Heart right ventricle (tissue), 16 donors: ENCODE results near the gene INPP5A. TPM values are rescaled to one million over a fixed set of nuclear protein-coding genes. Genes with fewer than 3 reads are reported as not detected.

Experiments used
- ATAC-seq, 8 donors: fragments of 200-7000 bp; cut with Tn5 transposase; one replicate each; pipeline ENCODE4 v1.9.1; 2020; ENCODE audit warnings: mild to moderate bottlenecking in 8 of 8, moderate library complexity in 8 of 8, moderate number of reproducible peaks in 1 of 8
- DNase-seq, 2 donors: peaks; one replicate each; pipeline ENCODE4 v3.0.0-alpha.2; 2020
- H3K27ac ChIP-seq, 10 donors: fragments of 200-600 bp; sonication (generic) in 2 of 10; one replicate each; pipeline versions ENCODE4 v1.5.0 to v1.8.0; 2020 to 2022; ENCODE audit warnings: mild to moderate bottlenecking in 3 of 10
- H3K27me3 ChIP-seq, 7 donors: fragments of 200-600 bp; one replicate each; pipeline ENCODE4 v1.8.0; 2021 to 2022; ENCODE audit warnings: mild to moderate bottlenecking in 2 of 7
- H3K36me3 ChIP-seq, 9 donors: fragments of 200-600 bp; sonication (generic) in 1 of 9; one replicate each; pipeline versions ENCODE4 v1.5.0 to v1.8.0; 2020 to 2022; ENCODE audit warnings: mild to moderate bottlenecking in 2 of 9
- H3K4me1 ChIP-seq, 9 donors: fragments of 200-600 bp; sonication (generic) in 1 of 9; one replicate each; pipeline versions ENCODE4 v1.5.0 to v1.8.0; 2020 to 2022; ENCODE audit warnings: mild to moderate bottlenecking in 4 of 9
- H3K4me3 ChIP-seq, 10 donors: fragments of 200-600 bp; sonication (generic) in 2 of 10; one replicate each; pipeline versions ENCODE4 v1.5.0 to v1.8.0; 2020 to 2022; ENCODE audit warnings: mild to moderate bottlenecking in 7 of 10, moderate library complexity in 2 of 10
- H3K9me3 ChIP-seq, 11 donors: fragments of 200-600 bp in 10 of 11; sonication (generic) in 2 of 11; one replicate each; pipeline versions ENCODE4 v1.5.0 to v1.8.0; 2013 to 2022; ENCODE audit warnings: mild to moderate bottlenecking in 2 of 11, control low read depth in 1 of 11, moderate library complexity in 1 of 11
- WGBS, 2 donors: extraction: QIAGEN DNeasy Blood & Tissue Kit; methylation state at CpG; one replicate each; pipeline ENCODE4 v1.1.7; 2013; ENCODE audit warnings: inconsistent platforms in 1 of 2; 5-methylcytosine and 5-hydroxymethylcytosine counted together
- intact Hi-C, 10 donors: fragments of 100-400 bp; cut with DNase I; formaldehyde crosslinking; loops; one replicate each; pipeline versions ENCODE4 v1.11.1 to v1.14.2; 2022
- polyA plus RNA-seq, 2 donors: library from polyadenylated mRNA; stranded (reverse); fragments of 200-250 nt; gene quantifications; one replicate each; pipeline ENCODE4 v1.2.3, GENCODE V29; 2013
- total RNA-seq, 10 donors: library from RNA; stranded (reverse); fragmentation: NEBNext Ultra II Directional in 3 of 10; extraction: Animal tissue kit (Norgen Biotek cat#: 25700) in 3 of 10; gene quantifications; one replicate each; pipeline versions ENCODE4 v1.2.1 to v1.2.4, GENCODE V29; 2021 to 2023
- TF ChIP-seq, protein P1 (sequence below), 9 donors: fragments of 200-600 bp; sonication (generic) in 2 of 9; IDR thresholded peaks; one replicate each; pipeline versions ENCODE4 v1.5.0 to v1.8.0; 2021 to 2022; ENCODE audit warnings: antibody characterized with exemption in 9 of 9, mild to moderate bottlenecking in 5 of 9, moderate library complexity in 1 of 9
- donor health status: Arrhythmogenic right ventricular cardiomyopathy.
- donor health status: ischemic (EF 13 %, LVEDD 7.1; RV severe dilation, severe dysfunction).
- donor health status: healthy with polysubstance abuse.
- donor health status: DM: no; HTN: yes; CAD: no.
- donor health status: DM: no; HTN: no; CAD: no.
- donor health status: ischemic (EF 25% LVEDD 6.9; RV normal size, moderate dysfunction).
- donor health status: ischemic (EF 25% LVEDD 5.7; RV mildly dilated, moderate dysfunction).
- donor health status: healthy.
- donor health status: DM: yes; HTN: yes; CAD: no.
- donor health status: Ischemic cardiomyopathy.
- donor health status: ischemic (EF 35%, LVEDD 5.7; RV mildly dilated, moderate dysfunction).
- donor health status: nonischemic (EF 11% LVEDD 7.7; RV severe dilation, severe dysfunction).
- donor health status: DM: yes; HTN: yes; CAD: no.
- donor health status: PGD.
- donor health status: ischemic (EF 29% LVEDD 5.4; RV normal size, mild dysfunction).
- donor health status: nonischemic (EF 23%, LVEDD 6.1; RV moderate dilation, normal function).

Gene INPP5A
- total and polyA plus RNA-seq, 12 donors: 30.4 to 122 (median 106) TPM

DNA sequence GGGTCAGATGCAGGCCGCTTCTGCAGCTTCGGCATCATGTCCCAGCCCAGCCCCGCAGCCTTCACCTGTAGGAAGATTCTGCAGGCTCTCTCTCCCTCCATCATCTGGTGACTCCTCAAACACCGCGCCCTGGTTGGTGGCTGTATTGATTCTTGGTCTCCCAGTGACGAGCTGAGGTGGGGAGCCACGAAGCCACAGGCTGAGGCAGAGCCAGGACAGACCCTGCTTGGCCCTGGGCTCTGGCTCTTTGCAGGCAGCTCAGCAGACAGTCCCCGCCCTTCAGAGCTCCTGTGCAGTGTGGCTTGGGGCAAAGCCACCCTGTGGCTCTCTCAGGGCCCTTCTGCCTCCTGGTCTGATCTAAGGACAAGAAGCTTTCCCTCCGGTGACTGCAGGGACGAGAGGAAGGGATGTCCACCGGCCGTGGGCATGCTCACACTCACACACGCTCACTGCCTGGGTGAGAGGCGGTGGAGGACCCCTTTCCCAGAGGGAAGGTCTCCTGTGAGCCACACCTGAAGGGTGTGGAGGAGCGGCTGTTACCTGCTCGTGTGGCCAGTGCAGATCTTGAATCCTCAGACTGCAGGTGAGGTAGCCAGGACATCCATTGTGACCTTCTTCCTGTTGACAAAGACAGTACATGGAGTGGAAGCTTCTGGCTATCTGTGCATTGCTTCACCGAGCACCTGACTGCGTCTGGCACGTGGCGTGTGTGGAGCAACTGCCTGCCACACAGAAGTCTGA lies 79.6 kb downstream of the INPP5A start:
- peaks cover 0 to 18% (median 0%) of the 10 kb centered on the region in 9 donors for H3K36me3 ChIP-seq
- no peak overlapping the region for H3K4me3 ChIP-seq
- WGBS, 2 donors: 90 to 91% methylated on average over 20 of the region's 20 CpGs
- no peaks in the 10 kb centered on the region for H3K27me3 ChIP-seq
- TF ChIP-seq, protein P1, sequence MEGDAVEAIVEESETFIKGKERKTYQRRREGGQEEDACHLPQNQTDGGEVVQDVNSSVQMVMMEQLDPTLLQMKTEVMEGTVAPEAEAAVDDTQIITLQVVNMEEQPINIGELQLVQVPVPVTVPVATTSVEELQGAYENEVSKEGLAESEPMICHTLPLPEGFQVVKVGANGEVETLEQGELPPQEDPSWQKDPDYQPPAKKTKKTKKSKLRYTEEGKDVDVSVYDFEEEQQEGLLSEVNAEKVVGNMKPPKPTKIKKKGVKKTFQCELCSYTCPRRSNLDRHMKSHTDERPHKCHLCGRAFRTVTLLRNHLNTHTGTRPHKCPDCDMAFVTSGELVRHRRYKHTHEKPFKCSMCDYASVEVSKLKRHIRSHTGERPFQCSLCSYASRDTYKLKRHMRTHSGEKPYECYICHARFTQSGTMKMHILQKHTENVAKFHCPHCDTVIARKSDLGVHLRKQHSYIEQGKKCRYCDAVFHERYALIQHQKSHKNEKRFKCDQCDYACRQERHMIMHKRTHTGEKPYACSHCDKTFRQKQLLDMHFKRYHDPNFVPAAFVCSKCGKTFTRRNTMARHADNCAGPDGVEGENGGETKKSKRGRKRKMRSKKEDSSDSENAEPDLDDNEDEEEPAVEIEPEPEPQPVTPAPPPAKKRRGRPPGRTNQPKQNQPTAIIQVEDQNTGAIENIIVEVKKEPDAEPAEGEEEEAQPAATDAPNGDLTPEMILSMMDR (IDR thresholded peaks at IDR 0.05): no peak
- DNase-seq: no peak
- H3K4me1 ChIP-seq: peaks cover 0 to 26% (median 11%) of the 10 kb centered on the region in 9 donors
- H3K27ac ChIP-seq: no peak overlapping the region
- intact Hi-C loops: no loop called here
- H3K9me3 ChIP-seq: peaks cover 0 to 34% (median 12%) of the 10 kb centered on the region in 11 donors
- peak in 2 of 8 donors; percentile 7 to 25 for ATAC-seq

DNA sequence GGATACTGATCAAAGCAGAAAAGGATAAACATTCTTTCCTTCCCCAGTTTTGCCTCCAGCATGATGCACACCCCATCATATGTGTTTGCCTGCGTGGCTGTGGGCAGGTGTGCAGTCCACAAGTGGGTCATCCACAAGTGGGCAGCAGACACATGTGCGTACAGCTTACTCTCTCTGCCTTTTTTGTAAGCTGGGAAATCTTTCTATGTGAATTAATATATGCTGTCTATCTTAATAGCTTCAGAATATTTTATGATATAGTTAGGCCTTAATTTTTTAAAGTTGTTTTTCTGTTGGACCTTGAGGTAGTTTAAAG lies 80.1 kb downstream of the INPP5A start:
- ATAC-seq (peak in 2 of 8 donors; percentile 19 to 22), DNase-seq (no peak)
- no peaks in the 10 kb centered on the region for H3K27me3 ChIP-seq
- H3K36me3 ChIP-seq: peaks cover 0 to 18% (median 0%) of the 10 kb centered on the region in 9 donors
- peaks cover 0 to 21% (median 9%) of the 10 kb centered on the region in 9 donors for H3K4me1 ChIP-seq
- H3K4me3 ChIP-seq: no peak overlapping the region
- H3K9me3 ChIP-seq: peaks cover 0 to 34% (median 12%) of the 10 kb centered on the region in 11 donors
- TF ChIP-seq, protein P1 (IDR thresholded peaks at IDR 0.05): no peak
- intact Hi-C loops: no loop called here
- H3K27ac ChIP-seq: no peak overlapping the region
- 93 to 94% methylated on average over 2 of the region's 2 CpGs for WGBS, 2 donors

DNA sequence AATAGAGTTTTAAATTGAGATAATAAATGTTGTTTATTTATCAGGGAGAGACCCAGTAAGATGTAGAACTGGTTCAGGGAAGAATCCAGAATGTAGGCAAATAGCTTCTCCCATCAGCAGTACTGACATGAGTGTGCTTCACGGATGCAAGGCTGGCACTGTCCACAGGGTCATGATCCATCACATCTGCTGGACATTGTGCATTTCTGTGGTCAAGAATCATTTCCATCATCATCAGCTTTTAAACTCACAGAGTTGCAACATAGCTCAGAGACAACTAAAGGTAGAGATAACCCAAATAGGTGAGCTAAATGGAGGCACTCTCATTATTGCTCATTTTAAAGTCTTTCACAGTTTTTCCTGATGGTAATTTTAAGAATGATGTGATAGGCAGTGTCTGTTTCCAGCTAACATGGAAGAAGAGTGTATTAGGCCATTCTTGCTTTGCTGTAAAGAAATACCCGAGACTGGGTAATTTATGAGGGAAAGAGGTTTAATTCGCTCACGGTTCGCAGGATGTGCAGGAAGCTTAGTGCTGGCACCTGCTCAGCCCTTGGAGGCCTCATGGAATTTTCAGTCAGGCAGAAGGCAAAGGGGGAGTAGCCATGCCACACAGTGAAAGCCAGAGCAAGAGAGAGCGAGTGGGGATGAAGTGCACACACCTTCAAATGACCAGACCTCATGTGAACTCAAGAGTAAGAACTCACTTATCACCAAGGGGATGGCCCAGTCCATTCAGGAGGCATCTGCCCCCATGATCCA lies 80.8 kb downstream of the INPP5A start:
- DNase-seq (no peak), ATAC-seq (peak in 3 of 8 donors; percentile 39 to 48 (median 45))
- Histone ChIP-seq H3K9me3 (peaks cover 0 to 34% (median 12%) of the 10 kb centered on the region in 11 donors), H3K36me3 (peaks cover 0 to 18% (median 0%) of the 10 kb centered on the region in 9 donors), H3K27ac (no peak overlapping the region), H3K4me1 (peaks cover 0 to 21% (median 9%) of the 10 kb centered on the region in 9 donors), H3K4me3 (no peak overlapping the region), H3K27me3 (no peaks in the 10 kb centered on the region)
- TF ChIP-seq, protein P1 (IDR thresholded peaks at IDR 0.05): no peak
- 66 to 74% methylated on average over 6 of the region's 6 CpGs for WGBS, 2 donors
- intact Hi-C loops: no loop called here

DNA sequence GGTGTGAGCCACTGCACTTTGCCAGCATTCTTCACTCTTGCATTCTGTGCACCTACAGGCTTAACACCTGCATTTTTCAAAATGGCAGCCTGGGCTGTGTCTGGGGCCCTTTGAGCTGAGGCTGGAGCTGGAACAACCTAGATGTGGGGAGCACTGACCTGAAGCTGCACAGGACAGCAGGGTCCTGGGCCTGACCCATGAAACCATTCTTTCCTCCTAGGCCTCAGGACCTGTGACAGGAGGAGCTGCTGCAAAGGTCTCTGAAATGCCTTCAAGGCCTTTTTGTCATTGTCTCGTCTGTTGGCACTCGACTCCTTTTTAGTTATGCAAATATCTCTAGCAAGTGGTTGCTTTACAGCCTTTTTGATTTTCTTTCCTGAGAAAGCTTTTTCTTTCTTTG lies 82.3 kb downstream of the INPP5A start:
- Histone ChIP-seq H3K27ac (no peak overlapping the region), H3K9me3 (peaks cover 0 to 34% (median 12%) of the 10 kb centered on the region in 11 donors), H3K27me3 (no peaks in the 10 kb centered on the region), H3K4me1 (peaks cover 0 to 25% (median 13%) of the 10 kb centered on the region in 9 donors), H3K36me3 (peaks cover 0 to 8% (median 0%) of the 10 kb centered on the region in 9 donors), H3K4me3 (no peak overlapping the region)
- intact Hi-C loops: loop anchor here in 1 of 10 donors (10.0 kb wide), 1 partner anchor 75 kb away; no protein-coding TSS in a partner anchor
- TF ChIP-seq, protein P1 (IDR thresholded peaks at IDR 0.05): no peak
- DNase-seq (no peak), ATAC-seq (no peak)
- WGBS, 2 donors: 98% methylated on average over 2 of the region's 2 CpGs
